HL-60 (cell line): ENCODE results near the gene TIE1.

Source experiments
- CTCF ChIP-seq: IDR thresholded peaks from one replicate; pipeline ENCODE4 v1.5.1; 2011; ENCODE audit warnings: low read length, control low read depth, inconsistent platforms; ENCODE audit not compliant: insufficient read depth
- POLR2AphosphoS5 ChIP-seq: IDR thresholded peaks from 2 replicates; pipeline ENCODE4 v1.6.1; 2012; ENCODE audit warnings: low read depth
- REST ChIP-seq: IDR thresholded peaks from 2 replicates; pipeline ENCODE4 v1.6.1; 2012; ENCODE audit warnings: low read depth; ENCODE audit not compliant: insufficient replicate concordance

- TF ChIP-seq CTCF = no peak
- TF ChIP-seq POLR2AphosphoS5 = no peak
- TF ChIP-seq REST = no peak
Measured at GRCh38 chr1:43277116-43277876, 23.5 kb upstream of the TIE1 start.
